GM19397 (cell line): ENCODE data around the gene MYO1F.
A peak's percentile ranks its signal among the peaks of the same experiment; 100 is the strongest.
"Not testable (repeated sequence)": the region's sequence is repeated elsewhere in the genome, so short reads cannot be mapped to it uniquely, and the experiment has no call there.

ENCODE experiments used
- ATAC-seq: cut with Tn5 transposase; IDR thresholded peaks from one replicate; pipeline ENCODE4 v1.9.1; 2021; ENCODE audit warnings: mild to moderate bottlenecking, moderate library complexity; ENCODE audit not compliant: unreplicated experiment

MYO1F gene

GRCh38 chr19:8519388-8519787 is 57.9 kb downstream of the MYO1F start:
- ATAC-seq: no peak

- no peak for ATAC-seq
These were observed 58.7 kb downstream of the MYO1F start for GRCh38 chr19:8518536-8518935.

GRCh38 chr19:8517551-8518442 is 59.4 kb downstream of the MYO1F start:
- no peak for ATAC-seq

- no peak for ATAC-seq
These were observed 61.9 kb downstream of the MYO1F start for GRCh38 chr19:8515317-8515716.

GRCh38 chr19:8514505-8515009 is 62.7 kb downstream of the MYO1F start:
- not testable (repeated sequence) for ATAC-seq

- ATAC-seq: peak; percentile 88
These were observed 63.3 kb downstream of the MYO1F start, which contains the start of gene ZNF414 for GRCh38 chr19:8513687-8514504. ZNF414 (minus strand) TSS chr19:8514167; CDS start chr19:8514046, 121 bp downstream.

- ATAC-seq: no peak
These were observed 64.1 kb downstream of the MYO1F start for GRCh38 chr19:8513036-8513686.

- no peak for ATAC-seq
These were observed 64.9 kb downstream of the MYO1F start for GRCh38 chr19:8512115-8512967.

GRCh38 chr19:8511573-8512101 is 65.6 kb downstream of the MYO1F start:
- ATAC-seq: no peak

- no peak for ATAC-seq
These were observed 66.6 kb downstream of the MYO1F start for GRCh38 chr19:8510589-8511115.

GRCh38 chr19:8506402-8506957 is 70.8 kb downstream of the MYO1F start:
- ATAC-seq: peak; percentile 19

GRCh38 chr19:8505680-8506401 is 71.4 kb downstream of the MYO1F start:
- peak; percentile 47 for ATAC-seq

- no peak for ATAC-seq
These were observed 72.3 kb downstream of the MYO1F start for GRCh38 chr19:8504919-8505318.

- no peak for ATAC-seq
These were observed 73.1 kb downstream of the MYO1F start for GRCh38 chr19:8504171-8504570.

- ATAC-seq: no peak
These were observed 73.7 kb downstream of the MYO1F start for GRCh38 chr19:8503510-8503909.

GRCh38 chr19:8501981-8502380 is 75.3 kb downstream of the MYO1F start:
- ATAC-seq: no peak

GRCh38 chr19:8501516-8501915 is 75.7 kb downstream of the MYO1F start:
- no peak for ATAC-seq

GRCh38 chr19:8500158-8500557 is 77.1 kb downstream of the MYO1F start:
- no peak for ATAC-seq
